GM10266 (cell line): ENCODE results near the gene SPEF1.

Experiments used
- DNase-seq: peaks from one replicate; pipeline ENCODE4 v3.0.0; 2012; ENCODE audit errors: extremely low spot score
- CTCF ChIP-seq: IDR thresholded peaks from 2 replicates; pipeline ENCODE4 v1.5.1; 2012; ENCODE audit warnings: mild to moderate bottlenecking, low read depth; ENCODE audit not compliant: control insufficient read depth, insufficient read depth; ENCODE audit errors: missing control alignments

Gene SPEF1

GRCh38 chr20:3741836-3742458, 39.3 kb downstream of the SPEF1 start:
- DNase-seq, result no peak
- no peak for TF ChIP-seq CTCF

GRCh38 chr20:3740615-3741301, 40.5 kb downstream of the SPEF1 start:
- no peak for DNase-seq
- TF ChIP-seq CTCF, result no peak

GRCh38 chr20:3739926-3740451, 41.3 kb downstream of the SPEF1 start:
- DNase-seq, result no peak
- no peak for TF ChIP-seq CTCF

GRCh38 chr20:3739054-3739925, 42.0 kb downstream of the SPEF1 start:
- TF ChIP-seq CTCF, result no peak
- no peak for DNase-seq

- TF ChIP-seq CTCF, result no peak
- no peak for DNase-seq
Measured at GRCh38 chr20:3738111-3739053, 42.9 kb downstream of the SPEF1 start.

- TF ChIP-seq CTCF, result no peak
Measured at GRCh38 chr20:3735768-3736167, 45.5 kb downstream of the SPEF1 start.

More at GRCh38 chr20:3735768-3736167, 45.5 kb downstream of the SPEF1 start:
- no peak for DNase-seq
